Cortex of kidney (tissue), 1 donor: ENCODE data around the gene KCNAB2.

Experiments
- DNase-seq: peaks from one replicate; lab custom pipeline; 2025; lab: John Stamatoyannopoulos, UW

The KCNAB2 gene

GRCh38 chr1:6082430-6082971 lies 36.8 kb downstream of the KCNAB2 start:
- DNase-seq, result no peak

- DNase-seq, result no peak
These were observed 37.7 kb downstream of the KCNAB2 start for GRCh38 chr1:6083385-6083784.

DNA sequence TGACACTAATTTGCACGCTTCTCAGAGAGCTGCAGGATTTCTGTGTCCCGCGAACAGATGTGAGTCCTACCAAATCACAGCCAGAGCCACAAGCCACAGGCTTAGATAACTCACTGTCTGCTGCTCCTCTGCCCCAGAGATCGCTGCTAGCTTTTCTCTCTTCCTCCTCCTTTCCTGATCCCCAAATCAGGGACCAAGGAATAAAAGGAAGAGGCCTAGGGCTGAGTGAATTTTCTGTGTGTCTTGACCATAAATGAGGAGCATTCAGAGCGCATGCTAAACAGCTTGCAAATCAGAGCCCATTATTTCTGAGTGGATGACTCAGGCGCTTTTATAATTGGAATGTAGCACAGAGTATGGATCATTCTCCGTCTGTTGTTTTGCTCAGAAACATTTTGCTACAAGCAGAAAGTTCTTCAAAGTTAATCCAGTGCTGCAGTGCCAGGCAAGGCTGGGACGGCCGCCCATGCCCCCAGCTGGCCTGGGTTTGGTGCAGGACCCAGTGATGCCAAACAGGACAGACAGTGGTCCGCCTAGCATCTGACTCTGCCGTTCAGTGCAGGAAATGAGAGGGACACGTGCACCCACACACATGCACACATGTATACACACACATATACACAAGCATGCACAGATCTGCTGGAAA lies 38.2 kb downstream of the KCNAB2 start:
- DNase-seq, result no peak

DNA sequence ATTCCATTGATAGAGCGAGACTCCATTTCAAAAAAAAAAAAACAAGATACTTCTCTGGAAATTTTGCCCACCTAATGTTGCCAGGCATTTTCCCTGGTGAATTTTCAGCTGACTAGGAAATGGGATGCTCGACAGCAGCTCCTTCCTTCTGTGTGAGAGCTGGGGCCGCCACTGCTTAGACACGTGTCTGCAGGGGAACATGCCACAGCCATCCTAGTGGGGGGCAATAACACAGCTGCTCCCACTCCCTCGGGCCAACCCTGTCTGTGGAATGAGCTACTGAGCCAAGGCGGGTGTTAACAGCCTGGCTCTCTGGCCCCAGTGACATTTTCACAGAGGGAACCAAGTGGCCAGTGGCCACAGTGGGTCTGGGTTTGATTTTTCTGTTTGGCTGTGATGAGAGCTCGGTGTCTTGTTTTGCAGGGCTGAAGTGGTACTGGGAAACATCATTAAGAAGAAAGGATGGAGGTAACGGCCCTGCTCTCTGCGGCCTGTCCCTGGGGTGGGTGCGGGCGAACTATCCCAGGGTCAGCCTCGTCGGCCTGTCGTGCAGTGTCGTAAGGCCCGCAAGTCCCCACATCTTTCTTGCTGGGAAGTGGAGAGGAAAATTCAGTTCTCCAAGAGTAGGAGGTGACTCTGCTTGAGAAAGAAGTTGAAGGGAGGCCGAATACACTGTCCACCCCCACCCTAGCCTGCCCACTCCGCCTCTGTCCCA lies 39.2 kb downstream of the KCNAB2 start:
- no peak for DNase-seq

GRCh38 chr1:6085666-6086065 lies 40.0 kb downstream of the KCNAB2 start:
- no peak for DNase-seq

DNA sequence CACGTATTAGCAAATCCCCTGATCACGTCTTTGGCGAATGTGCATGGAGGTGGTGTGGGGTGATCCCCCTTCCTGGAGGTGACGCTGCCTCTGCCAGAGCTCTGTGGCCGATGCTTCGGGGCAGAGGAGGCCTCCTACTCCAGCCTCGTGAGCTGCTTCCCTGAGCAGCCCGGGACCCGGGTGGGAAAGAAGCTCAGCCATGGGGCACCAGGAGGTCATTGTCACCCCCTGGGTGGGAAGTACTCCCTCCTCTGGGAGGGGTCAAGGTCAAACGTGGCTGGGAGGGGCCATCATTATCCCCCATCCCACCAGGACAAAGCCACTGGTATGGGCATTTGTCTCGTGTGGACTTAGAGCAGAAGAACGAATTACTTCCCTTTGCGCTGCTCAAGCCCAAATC lies 40.7 kb downstream of the KCNAB2 start:
- no peak for DNase-seq

DNA sequence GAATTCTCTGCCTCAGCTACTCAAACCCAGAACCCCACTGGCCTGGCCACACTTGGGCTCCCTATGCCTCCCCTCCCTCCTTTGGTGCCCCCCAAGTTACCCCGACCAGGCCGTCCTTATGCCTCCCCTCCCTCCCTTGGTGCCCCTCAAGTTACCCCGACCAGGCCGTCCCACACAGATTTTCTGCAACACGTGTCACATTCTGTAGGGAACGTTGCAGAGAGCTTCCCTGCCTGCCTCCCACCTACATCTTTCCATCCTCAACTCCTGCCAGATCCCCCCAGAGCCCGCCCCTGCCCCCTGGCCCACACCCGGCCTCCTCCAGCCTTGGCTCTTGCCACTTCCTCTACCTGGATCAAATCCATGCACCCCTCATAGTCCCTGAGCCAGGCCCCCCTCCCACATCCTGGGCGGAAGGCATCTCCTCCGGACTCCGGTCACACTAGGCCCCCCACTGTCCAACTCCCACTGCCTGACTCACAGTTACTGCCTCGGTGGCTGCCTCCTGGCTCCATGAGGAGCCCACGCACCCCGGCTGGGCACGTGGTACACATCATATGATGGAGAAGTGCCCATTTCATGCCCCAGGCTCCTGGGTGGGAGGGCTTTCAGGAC lies 41.2 kb downstream of the KCNAB2 start:
- no peak for DNase-seq

DNA sequence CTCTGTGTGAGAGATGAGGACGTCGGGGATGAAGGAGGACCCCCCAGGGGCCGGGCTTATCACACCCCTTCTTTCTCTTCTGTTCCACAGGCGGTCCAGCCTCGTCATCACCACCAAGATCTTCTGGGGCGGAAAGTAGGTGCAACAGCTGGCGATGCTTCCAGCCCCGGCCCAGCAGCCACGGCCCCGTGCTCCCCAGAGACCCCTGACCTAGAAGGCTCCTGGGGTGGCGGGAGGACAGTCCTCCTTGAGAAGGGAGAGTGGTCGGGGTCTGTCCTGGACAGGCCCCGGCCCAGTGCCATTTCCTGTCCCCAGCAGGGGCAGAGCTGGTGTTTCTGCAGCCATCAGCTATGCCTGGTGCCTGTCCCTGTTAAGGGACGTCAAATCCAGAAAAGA lies 41.7 kb downstream of the KCNAB2 start:
- DNase-seq, result no peak

- DNase-seq, result no peak
These were observed 42.3 kb downstream of the KCNAB2 start for GRCh38 chr1:6087958-6088357.

DNA sequence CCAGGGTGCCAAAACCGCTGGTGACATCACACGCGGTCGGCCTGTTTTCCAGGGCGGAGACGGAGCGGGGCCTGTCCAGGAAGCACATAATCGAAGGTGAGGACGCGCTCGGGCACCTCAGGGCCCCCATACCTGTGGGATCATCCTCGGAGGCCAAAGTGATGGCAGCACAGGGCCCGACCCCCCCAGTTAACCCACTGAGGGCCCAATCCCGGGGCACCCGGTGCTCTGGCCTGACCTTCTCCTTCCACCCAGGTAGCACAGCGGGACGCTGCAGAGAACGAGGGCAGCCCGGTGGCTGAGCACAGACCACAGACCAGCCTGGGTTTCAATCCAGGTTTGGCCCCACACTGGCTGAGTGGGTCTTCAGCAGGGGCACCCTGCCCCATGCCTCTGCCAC lies 43.3 kb downstream of the KCNAB2 start:
- no peak for DNase-seq

DNA sequence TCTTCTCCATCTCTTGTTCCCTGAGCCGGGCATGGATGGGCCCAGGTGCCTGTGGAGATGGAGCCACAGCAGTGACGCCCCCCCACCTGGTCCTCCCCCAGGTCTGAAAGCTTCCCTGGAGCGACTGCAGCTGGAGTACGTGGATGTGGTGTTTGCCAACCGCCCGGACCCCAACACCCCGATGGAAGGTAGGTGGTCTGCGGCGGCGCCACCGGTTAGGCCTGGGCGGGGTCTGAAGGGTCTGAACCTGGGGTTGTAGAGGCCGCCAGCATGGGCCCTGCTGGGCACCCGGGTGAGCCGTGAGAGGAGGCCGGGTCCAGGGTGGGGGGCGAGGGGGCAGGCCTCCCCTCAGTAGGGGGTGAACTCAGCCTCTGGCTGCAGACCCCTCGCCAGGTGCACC lies 44.6 kb downstream of the KCNAB2 start:
- DNase-seq, result no peak

- no peak for DNase-seq
These were observed 45.5 kb downstream of the KCNAB2 start for GRCh38 chr1:6090996-6091822.

- DNase-seq, result no peak
These were observed 46.1 kb downstream of the KCNAB2 start for GRCh38 chr1:6091823-6092109.

GRCh38 chr1:6092211-6092610 lies 46.5 kb downstream of the KCNAB2 start:
- DNase-seq, result no peak

DNA sequence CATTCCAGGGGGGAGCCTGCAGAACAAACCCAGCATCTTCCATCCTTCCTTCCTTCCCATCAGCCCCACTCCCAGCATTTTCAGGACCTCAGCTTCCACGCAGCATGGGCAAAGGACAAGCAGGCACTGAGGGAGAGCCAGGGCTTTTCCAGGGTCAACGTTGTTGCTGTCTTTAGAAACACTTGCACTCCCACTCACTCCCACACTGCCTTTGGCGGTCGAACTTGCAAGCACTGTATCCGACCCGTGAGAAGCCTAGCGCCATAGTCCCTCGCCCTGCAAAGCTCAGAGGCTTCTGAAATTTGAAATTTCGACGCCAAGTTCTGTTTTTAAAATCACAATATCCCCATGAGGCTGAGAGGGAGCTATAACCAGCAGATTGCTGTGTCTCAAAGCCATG lies 47.4 kb downstream of the KCNAB2 start:
- DNase-seq, result no peak

DNA sequence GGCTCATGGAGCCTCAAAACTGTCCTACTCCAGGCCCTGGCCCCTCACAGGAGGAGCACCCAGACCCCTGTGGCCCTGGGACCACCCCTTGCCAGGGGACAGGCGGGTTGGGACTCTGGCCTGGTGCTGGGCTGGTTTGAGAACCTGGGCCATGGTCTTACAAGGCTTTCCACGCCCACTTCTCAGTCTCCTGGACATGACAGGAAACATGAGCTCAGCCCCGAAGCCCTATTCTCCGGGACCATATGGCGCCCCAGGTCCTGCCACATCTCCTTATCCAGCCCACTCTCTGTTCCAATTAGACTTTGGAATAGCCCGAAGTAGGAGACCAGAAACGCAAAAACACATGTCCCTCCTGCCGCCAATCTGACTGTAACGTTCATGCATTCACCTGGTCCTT lies 47.9 kb downstream of the KCNAB2 start:
- no peak for DNase-seq

DNA sequence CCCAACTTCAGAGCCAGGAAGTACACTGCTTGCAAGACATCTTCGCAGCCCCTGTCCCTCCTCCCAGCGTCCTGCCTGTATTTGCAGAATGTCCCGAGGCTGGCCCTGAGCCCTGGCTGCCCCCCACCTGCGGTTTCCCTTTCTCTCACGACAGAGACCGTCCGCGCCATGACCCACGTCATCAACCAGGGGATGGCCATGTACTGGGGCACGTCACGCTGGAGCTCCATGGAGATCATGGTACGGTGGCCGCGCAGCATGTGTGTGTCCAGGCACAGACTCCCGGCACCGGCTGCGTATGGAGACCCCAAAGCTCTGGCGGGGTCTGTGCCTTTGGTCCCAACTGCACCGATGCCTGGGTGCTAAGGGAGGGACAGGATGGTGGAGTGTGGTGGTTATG lies 48.6 kb downstream of the KCNAB2 start:
- DNase-seq, result no peak

GRCh38 chr1:6094801-6095505 lies 49.3 kb downstream of the KCNAB2 start:
- no peak for DNase-seq

DNA sequence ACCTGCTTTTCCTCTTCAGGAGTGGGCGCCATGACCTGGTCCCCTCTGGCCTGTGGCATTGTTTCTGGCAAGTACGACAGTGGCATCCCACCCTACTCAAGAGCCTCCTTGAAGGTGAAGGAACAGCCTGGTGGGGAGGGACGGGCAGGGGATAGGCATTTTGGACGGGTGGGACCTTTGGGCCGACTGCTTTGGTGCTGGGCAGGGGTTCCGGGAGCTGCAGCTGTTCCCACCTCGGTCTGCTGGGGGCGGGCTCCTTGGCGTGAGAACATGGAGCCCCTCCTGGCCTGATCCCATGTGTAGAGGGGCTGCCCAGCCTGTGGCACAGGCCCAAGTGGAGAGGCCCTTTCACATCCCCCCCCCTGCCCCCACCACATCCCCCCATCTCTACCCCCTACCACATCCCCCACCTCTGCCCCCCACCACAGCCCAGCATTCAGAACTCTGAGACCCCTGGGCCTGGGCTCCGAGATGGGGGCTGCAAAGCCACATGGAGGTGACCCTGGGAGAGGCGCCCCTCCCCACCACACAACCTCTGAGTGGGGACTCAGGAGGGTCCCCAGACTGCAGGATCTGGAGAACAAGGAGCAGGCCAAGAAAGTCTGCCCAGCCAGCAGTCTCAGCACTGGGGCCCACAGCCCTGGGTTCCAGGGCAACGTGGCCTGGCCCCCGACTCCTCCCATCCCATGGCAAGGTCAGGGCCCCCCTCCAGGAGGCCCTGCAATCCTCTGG lies 50.0 kb downstream of the KCNAB2 start:
- no peak for DNase-seq

- no peak for DNase-seq
These were observed 50.8 kb downstream of the KCNAB2 start for GRCh38 chr1:6096243-6097116.
